ENCODE data around the gene PHGDH.

GRCh38 chr1:119718972-119719371 is 7.2 kb downstream of the PHGDH start:
- TF ChIP-seq POLR2A (IDR thresholded peaks at IDR 0.05; ENCODE audit: low read length) (no peak), GATA1 (IDR thresholded peaks at IDR 0.05; ENCODE audit: low read depth, low read length) (no peak)
